DMS79 (cell line): ENCODE data around the gene TRAF3IP1.

Experiments
- DNase-seq: peaks from one replicate; lab custom pipeline; 2025; lab: John Stamatoyannopoulos, UW

Gene TRAF3IP1

DNA sequence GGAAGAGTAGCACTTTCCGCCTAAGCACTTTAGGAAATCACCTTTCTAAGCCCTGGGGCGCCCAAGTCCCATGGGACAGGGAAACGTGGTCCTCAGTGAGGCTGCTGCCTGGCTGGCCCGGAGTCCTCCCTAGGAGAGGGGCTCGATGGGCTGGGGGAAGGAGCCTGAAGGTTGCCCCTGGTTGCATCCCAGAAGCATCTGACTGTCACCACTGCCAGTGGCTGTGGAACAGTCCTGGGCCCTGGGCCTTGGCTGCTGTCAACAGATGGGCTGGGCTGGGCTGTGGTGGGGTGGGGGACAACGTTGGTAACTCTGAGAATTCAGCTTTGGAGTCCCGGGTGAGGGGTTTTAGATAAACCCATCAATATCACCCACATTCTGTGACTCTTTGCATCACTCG, 128.9 kb downstream of the TRAF3IP1 start:
- DNase-seq: no peak

DNA sequence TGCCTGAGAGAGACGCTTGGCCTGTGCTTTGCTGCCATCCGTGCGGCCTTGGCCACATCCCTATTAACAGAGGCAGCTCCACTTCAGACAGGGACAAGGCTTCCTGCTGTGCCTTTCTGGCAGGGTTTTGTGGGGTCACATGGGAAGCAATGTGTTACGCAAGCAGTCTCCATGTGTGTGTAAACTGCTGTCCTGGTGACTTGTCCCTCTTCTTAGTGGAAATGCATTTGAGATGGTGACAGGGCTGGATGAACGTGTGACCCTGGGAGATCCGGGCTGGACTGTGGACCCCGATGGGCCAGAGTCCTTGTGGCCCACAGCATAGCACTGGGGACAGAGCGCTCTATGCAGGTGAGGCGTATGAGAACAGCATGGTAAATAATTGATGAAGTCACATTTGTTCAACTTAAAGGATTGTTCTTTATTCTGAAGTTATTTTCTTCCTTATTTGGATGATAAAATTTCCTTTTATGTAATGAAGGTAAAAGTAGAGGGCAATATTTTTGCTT, 129.6 kb downstream of the TRAF3IP1 start:
- no peak for DNase-seq

DNA sequence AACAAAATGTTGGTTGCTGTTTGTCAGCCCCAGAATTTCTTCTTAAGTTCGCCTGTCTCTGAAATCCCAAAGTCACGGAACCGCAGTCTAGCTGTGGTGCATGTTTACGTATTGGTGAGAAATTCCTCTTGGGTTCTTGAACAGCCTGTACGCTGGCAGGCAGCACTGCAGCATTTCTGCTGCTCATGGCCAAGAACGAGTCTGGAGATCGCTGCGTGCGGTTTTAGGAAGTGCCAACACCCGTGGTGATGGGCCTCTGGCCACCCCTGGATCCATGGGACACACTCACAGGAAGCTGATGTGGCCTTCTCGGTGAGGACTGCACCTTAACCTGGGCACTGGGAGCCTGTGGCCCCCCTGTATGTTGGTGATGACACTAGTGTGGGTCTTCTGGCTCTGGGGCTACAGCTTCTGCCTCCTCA, 130.1 kb downstream of the TRAF3IP1 start:
- no peak for DNase-seq
